Neutrophil (primary cell): Measurements from ENCODE around the gene DOK1.

Experiments
- H3K27ac ChIP-seq: fragments of 200-600 bp; sonication (generic); 2 replicates; pipeline ENCODE4 v1.5.1; 2016; ENCODE audit warnings: mild to moderate bottlenecking, moderate library complexity
- H3K27me3 ChIP-seq: fragments of 200-600 bp; sonication (generic); 2 replicates; pipeline ENCODE4 v1.6.0; 2016; ENCODE audit warnings: mild to moderate bottlenecking
- H3K36me3 ChIP-seq: fragments of 200-600 bp; sonication (generic); 2 replicates; pipeline ENCODE4 v1.5.1; 2017
- H3K4me1 ChIP-seq, 2 experiments: fragments of 200-600 bp in 1 of 2; sonication (generic) in 1 of 2; 1 replicate in 1 of 2; 2 replicates in 1 of 2; pipeline versions ENCODE4 v1.5.1 to v1.6.1; 2013 to 2016; ENCODE audit warnings: low read depth in 1 of 2, low read length in 1 of 2, mild to moderate bottlenecking in 1 of 2, moderate library complexity in 1 of 2; ENCODE audit not compliant: control insufficient read depth in 1 of 2, insufficient read depth in 1 of 2
- H3K4me3 ChIP-seq, 2 experiments: fragments of 200-600 bp in 1 of 2; sonication (generic) in 1 of 2; 1 replicate in 1 of 2; 2 replicates in 1 of 2; pipeline ENCODE4 v1.5.1; 2013 to 2016; ENCODE audit warnings: low read depth in 1 of 2, low read length in 1 of 2, mild to moderate bottlenecking in 1 of 2, moderate library complexity in 1 of 2
- H3K9me3 ChIP-seq: fragments of 200-600 bp; sonication (generic); 2 replicates; pipeline ENCODE4 v1.5.1; 2016
- TF ChIP-seq, protein P1 (sequence below): fragments of 200-600 bp; sonication (generic); IDR thresholded peaks from 2 replicates; pipeline ENCODE4 v1.5.1; 2016; ENCODE audit warnings: antibody characterized with exemption

Gene DOK1

DNA sequence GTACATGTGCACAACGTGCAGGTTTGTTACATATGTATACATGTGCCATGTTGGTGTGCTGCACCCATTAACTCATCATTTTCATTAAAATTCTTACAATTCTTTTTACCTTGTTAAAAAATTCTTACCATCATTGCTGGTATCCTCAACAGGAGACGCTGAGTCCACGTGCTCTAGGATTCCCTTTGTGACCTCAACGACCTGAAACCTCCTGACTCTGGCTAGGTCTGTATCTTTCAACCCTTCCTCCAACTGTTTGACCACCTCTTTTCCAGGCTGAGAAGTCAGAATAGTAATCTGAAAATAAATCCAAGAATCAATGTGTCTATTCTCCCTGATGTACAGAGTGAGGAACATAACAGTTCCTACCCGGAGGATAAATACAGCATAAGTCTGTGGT is 52.4 kb downstream of the DOK1 start:
- no peaks in the 10 kb centered on the region for H3K4me1 ChIP-seq
- no peaks in the 10 kb centered on the region for H3K9me3 ChIP-seq
- H3K27ac ChIP-seq: no peak overlapping the region
- no peaks in the 10 kb centered on the region for H3K36me3 ChIP-seq
- TF ChIP-seq, protein P1, sequence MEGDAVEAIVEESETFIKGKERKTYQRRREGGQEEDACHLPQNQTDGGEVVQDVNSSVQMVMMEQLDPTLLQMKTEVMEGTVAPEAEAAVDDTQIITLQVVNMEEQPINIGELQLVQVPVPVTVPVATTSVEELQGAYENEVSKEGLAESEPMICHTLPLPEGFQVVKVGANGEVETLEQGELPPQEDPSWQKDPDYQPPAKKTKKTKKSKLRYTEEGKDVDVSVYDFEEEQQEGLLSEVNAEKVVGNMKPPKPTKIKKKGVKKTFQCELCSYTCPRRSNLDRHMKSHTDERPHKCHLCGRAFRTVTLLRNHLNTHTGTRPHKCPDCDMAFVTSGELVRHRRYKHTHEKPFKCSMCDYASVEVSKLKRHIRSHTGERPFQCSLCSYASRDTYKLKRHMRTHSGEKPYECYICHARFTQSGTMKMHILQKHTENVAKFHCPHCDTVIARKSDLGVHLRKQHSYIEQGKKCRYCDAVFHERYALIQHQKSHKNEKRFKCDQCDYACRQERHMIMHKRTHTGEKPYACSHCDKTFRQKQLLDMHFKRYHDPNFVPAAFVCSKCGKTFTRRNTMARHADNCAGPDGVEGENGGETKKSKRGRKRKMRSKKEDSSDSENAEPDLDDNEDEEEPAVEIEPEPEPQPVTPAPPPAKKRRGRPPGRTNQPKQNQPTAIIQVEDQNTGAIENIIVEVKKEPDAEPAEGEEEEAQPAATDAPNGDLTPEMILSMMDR: no peak
- H3K27me3 ChIP-seq: peaks cover 78% of the 10 kb centered on the region
- no peak overlapping the region for H3K4me3 ChIP-seq
